H4 (cell line): ENCODE results near the gene TBC1D1. TPM values are rescaled to one million over a fixed set of nuclear protein-coding genes. Genes with fewer than 3 reads are reported as not detected.
"Not testable (repeated sequence)": the region's sequence is repeated elsewhere in the genome, so short reads cannot be mapped to it uniquely, and the experiment has no call there.

Source experiments
- DNase-seq: peaks from one replicate; pipeline ENCODE4 v3.0.0-alpha.2; 2015; ENCODE audit warnings: low spot score
- total RNA-seq: library from RNA; depleted of rRNA; stranded (reverse); fragments of >200 nt; shearing (Covaris generic); gene quantifications from 2 replicates; pipeline ENCODE4 v1.2.3, GENCODE V29; 2014

TBC1D1 gene
- total RNA-seq, 1 experiment from 2014 or later: 110 TPM

DNA sequence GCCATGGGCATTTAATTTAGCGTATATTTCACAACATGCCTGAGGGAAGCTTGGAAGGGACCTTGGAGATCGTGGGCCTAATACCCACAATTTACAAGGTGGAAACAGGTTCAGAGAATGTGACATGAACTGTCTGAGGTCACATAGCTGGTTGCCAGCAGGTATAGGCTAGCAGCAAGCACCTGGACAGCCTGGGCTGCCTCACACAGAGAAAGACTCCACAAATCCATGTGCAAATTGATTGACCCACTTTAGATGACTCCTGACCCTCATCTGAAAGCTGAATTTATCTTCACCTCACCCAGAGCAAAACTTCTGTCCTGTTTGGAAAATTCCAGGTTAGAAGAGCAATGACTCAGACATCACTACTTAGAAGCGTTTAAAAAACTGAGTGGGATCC is 75.2 kb downstream of the TBC1D1 start:
- no peak for DNase-seq

DNA sequence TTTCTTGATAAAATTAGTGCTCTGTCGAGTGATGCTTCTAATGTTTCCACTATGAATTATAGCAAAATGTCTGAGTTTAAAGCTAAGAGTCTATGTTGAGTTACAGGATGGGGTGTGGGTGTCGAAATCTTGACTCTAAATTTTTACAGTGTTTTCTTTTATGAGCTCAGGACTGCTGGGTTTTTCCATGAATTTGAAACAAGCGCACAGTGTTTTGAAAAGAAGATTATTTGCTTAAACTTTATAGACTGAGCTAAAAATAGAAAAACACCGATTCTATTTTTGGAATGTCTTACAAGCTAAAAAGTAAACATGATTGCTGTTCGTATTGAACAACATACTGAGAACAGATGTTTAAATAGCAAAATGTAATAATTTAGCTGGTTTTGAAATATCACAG is 76.9 kb downstream of the TBC1D1 start:
- DNase-seq: no peak

DNA sequence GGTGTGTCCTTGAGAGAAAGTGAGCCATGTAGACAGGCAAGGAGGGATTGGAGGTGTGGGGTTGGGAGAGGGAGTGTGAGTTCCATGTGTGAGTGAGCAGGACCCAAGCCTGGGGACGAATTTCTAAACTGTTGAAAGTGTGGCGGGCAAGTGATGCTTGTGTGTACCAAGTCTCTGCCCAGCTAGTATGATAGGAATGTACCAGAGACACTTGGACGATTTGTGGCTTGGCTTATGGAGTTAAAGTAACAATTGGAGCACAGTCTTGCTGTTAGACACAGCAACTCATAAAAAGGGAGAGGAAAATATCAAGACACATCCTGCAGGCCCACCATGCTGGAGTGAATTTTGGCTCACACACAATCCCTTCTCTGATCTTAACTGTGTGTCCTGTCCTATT is 77.9 kb downstream of the TBC1D1 start:
- DNase-seq: no peak

DNA sequence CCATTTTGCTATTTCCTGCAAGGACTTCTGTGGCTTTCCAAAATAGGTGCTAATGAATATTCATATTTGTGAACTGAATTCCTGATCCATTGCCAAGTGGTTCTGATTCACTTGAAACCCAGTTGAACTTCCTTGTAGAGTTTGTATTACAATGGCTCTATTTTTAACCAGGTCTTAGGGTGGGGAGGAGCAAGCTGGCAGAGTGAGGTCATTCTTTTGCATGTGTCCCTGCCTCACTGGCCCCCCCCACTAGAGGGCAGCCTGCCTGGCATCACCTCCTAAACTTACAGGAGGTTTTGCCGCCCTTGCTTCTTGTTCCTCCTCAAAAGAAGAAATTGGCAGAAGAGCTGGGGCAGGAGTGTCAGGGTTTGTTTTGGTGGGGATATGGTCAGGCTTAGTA is 79.8 kb downstream of the TBC1D1 start:
- peak; percentile 77 for DNase-seq

DNA sequence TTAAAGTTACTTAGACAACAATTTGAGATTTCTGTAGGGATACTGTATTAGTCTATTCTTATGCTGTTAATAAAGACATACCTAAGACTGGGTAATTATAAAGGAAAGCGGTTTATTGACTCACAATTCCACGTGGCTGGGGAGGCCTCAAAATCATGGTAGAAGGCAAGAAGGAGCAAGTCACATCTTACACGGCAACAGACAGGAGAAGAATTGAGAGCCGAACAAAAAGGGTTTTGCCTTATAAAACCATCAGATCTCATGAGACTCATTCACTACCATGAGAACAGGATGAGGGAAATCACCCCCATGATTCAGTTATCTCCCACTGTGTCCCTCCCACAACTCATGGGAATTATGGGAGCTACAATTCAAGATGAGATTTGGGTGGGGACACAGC is 80.3 kb downstream of the TBC1D1 start:
- no peak for DNase-seq

DNA sequence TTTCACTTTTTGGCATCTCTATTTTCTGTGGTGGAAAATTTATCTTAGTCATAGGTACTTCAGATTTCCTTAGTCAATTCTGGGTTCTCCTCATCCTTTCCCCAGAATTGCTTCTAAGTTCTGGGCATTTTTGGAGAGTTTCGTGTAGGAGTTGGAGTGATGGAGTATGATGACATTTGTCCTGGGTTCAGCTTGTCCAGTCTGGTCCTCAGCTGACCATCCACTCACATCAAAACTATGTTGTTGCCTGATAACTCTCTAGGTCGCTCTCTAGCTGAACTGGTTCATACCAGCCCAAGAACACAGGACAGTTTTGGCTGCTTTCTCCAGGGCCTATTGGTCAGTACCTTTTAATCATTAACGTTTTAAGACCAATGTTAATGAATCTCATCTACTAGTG is 82.6 kb downstream of the TBC1D1 start:
- no peak for DNase-seq

DNA sequence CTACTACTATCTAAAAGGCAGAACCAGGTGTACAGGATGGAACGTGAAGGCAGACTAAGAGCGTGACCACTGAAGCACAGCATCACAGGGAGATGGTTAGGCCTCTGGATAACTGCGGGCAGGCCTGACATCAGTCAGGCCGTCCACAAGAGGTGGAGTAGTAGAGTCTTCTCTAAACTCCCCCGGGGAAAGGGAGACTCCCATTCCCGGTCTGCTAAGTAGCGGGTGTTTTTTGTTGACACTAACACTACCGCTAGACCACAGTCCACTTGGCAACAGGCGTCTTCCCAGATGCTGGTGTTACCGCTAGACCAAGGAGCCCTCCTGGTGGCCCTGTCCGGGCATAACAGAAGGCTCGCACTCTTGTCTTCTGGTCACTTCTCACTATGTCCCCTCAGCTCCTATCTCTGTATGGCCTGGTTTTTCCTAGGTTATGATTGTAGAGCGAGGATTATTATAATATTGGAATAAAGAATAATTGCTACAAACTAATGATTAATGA is 84.5 kb downstream of the TBC1D1 start:
- DNase-seq: not testable (repeated sequence)

DNA sequence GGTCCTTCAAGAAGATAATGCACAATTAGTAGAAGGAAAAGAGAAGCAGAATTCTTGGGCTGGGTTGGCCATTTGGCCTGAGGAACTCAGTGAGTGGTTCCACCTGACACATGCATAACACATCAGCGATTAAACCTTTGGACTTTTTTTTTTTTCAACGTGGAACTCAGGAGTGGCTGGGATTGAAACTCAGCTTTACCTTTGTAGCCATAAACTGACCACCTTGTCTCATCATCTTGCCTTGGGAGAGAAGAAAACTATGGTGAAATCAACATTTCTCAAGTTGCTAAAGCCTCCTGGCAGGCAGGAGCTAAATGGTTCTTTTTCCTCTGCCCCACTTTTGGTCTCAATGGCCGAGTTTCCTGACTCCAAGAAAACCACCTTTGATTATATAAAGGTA is 85.6 kb downstream of the TBC1D1 start:
- no peak for DNase-seq

DNA sequence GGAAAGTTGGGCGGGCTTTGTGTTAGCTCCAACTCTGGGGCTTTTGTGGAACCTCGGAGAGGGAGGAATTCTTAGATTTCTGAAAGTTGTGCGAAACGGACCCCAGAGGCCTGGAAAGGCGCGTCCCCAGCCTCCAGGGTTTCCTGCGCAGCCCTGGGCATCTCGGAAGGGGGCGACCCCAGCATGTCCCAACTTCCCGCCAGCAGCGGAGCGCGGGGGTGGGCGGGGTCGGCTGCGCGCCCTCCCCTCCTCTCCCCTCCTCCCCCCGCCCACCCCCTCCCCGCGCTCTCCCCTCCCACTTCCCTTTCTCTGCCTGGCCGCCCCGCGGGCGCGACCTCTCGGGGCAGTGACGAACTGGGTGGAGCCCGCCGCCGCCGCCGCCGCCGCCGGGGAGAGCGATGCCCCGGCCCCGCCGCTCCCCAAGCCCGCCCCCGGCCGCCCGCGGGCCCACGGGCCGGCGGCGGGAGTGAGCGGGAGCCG is 86.1 kb downstream of the TBC1D1 start:
- DNase-seq: peak; percentile 66

DNA sequence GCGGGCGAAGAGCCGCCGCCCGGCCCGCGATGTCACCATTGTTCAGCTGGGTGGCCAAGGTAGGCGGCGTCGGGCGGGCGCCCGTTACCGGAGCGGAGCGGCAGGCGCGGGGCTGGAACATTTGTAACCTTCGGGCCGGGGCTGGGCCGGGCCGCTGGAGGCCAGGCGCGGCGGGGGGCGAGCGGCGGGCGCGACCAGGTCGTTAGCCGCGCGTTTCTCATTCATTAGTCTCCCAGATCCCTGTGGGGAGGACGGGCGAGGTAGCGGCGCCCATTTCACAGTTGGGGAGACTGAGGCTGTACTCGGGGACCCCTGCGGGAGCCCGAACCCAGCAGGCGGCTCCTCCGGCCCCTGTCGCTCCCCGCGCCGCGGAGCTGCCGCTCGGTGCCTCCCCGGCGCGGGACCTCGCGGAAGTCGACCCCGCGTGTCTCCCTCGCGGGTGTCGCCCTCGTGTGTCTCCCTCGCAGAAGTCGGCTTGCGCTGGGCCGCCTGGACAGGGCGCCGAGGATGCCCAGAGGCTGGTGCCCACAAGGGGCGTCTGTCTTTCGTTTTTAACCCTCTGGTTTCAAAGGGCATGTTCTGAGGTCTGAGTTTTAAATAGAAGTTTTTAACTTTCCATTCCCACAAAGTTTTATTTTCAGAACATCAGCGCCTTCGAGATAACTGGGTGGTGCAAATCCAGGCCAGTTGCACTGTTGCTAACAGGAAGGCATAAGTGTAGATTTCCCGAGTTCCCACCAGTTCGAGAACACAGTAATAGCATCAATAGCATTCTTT is 86.8 kb downstream of the TBC1D1 start:
- DNase-seq: peak; percentile 68

DNA sequence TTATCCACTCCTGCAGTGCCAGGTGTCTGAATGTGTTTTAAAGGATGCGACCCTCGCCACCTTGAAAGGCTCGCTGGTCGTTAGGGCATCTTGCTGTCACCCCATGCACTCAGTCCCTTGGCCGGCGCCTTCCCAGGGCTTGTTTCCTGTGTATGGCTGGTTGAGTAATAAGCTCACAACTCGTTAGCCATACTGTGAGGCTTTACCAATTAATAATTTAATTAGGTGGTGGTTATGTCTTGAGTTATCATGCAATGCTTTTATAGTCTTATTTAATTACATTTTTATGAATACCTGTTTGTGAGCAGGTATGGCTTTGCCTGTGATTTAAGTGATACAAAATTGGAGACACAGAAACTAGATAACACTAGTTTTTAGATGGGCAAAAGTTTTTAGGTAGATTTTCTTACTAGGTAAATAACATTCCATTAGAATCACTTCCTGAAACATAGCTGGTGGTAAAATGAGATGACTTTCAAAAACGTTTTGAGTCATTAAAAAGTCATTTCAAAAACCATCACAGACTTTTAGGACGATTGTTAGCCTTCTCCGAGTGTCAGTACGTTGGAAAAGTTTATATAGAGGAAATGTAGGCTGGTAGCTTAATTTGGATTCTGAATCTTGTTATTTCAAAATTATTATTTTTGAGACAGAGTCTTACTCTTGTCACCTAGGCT is 87.5 kb downstream of the TBC1D1 start:
- no peak for DNase-seq

DNA sequence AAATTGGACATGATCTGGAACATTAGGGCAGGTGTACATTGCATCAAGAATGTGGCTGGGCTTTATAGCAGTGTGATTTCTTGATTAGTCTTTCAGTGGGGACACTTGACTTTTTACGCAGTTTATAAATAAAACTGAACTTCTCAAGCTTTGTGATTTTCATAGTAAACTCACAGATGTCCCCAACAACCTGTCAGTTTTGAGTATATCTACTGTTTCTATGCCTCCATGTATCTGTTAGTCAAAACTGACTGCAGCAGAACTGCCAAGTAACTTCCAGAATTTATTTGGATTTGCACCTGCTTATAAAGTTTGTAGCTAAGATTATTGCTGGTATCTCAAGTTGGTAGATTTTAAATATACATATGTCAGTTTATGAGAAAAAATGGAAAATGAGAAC is 89.4 kb downstream of the TBC1D1 start:
- DNase-seq: no peak

DNA sequence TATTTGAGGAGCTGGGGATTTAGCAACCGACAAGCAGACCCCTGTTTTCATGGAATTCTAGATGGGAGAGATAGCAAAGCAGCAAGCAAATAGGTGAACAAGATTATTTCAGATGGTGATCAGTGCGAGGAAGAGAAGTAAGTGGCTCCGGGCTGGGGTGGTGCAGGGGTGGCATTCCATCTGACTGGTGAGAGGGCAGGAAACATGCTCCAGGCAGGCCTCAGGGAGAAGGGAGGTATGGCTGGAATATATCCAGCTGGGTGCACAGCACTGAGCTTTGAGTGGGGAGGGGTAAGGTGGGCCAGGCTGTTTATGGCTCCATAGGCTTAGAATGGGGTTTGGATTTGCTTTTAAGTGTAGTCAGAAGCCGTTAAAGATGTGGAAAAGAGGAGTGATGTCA is 90.5 kb downstream of the TBC1D1 start:
- no peak for DNase-seq

DNA sequence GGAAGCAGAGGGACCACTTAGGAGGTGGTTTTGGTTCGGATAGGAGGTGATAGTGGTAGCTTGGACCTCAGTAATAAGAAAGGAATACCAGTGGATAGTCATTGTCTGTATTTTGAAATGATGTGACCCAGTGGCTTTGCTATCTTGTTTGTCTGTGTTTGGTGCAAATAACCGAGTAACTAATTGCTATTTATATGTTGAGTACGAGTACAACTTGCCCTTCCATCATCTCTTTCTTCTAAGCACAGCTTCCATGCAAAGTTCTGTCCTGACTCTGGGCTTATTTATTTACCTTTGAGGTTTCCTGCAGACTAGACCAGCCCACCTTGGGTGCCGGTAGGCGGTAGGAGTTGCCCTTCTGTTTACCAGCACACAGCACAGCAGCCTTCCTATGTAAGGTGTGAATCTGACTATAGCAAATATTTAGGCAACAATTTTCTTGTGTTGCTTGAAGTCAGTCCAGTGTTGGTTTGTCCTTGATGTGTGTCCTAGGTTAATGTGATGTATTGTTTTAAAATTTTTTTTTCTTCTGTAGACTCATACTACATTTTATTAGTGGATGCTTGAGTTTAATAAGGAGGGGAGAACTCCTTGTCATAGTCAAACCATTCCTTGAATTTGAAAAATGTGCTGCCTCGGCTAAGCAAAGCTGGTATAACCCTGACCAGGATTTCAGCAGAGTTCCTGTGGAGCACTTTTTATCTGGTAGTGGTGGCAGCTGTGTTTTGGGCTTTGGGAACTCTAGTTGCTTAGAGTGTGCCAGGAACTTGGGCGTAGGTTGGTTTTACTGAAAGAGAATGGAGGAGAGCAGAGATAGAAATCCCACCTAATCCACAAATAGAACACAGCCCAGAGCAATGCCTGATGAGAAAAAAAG is 91.2 kb downstream of the TBC1D1 start:
- DNase-seq: no peak

DNA sequence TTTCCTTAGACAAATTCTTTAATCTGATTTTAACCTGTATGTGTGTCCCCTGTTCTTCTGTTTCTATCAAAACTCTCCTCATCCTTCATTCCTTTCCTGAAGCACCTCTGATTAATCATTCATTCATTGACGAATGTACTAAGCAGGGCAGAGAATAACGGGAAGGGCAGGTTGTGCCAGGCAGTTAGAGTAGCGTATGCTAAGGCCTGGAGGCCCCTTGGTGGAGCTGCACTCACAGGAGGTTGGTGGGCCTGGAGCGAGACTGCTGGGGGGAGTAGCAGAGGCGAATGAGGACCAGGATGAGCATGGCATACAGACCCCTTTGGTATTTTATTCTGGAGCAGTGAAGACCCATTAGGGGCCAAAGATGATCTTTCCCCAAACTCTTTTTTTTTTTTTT is 91.9 kb downstream of the TBC1D1 start:
- no peak for DNase-seq

DNA sequence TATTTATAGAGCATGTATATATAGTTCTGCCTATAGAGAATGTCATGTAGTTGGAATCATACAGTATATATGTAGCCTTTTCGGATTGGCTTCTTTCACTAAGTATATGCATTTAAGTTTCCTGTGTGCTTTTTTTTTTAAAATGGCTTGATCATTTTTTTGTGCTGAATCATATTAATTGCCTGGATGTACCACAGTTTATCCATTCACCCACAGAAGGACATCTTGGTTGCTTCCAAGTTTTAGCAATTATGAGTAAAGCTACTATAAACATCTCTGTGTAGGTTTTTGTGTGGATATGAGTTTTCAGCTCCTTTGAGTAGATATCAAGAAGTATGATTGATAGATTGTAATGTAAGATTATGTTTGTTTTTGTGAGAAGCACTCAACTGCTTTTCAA is 93.1 kb downstream of the TBC1D1 start:
- DNase-seq: no peak

DNA sequence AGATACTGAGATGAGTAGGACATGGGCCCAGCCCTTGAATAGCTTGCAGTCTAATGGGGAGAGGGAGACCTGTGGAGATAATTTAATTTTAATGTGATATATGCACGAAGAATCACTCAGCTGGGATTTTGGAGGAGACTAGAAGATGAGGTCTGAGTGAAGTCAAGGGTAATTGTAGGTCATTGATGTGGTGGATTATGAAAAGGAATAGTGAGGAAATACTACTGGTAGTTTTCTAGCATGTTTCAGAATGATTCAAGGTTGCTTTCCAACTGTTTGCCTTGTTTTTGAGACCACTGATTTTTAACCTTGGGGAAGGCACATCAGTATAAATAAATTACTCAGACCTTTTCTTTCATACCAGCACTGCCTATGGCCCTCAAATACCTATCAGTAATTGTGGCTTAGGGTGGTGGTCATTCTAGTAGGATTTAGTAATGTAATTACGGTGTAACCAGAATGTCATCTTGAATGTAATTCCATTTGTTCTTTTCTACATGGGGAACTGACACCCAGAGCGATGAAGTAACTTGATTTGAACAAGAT is 94.9 kb downstream of the TBC1D1 start:
- DNase-seq: no peak

DNA sequence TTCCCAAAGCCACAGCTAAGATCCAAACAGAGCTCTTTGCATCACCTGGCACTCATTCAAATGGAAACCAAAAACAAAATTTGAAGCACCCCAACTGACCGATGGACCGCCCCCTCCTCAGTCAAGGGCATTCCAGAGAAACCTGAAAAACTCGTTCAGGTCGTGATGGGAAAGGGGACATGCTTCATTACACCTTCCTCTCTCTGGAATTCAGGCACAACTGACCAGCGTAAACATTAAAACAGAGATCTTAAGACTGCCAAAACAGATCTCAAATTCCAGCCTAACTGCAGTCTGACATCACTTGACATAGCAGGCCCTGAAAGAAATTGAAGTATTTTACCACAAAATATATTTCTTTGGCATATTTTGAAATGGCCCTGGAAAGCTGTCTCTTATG is 97.8 kb downstream of the TBC1D1 start:
- DNase-seq: no peak

DNA sequence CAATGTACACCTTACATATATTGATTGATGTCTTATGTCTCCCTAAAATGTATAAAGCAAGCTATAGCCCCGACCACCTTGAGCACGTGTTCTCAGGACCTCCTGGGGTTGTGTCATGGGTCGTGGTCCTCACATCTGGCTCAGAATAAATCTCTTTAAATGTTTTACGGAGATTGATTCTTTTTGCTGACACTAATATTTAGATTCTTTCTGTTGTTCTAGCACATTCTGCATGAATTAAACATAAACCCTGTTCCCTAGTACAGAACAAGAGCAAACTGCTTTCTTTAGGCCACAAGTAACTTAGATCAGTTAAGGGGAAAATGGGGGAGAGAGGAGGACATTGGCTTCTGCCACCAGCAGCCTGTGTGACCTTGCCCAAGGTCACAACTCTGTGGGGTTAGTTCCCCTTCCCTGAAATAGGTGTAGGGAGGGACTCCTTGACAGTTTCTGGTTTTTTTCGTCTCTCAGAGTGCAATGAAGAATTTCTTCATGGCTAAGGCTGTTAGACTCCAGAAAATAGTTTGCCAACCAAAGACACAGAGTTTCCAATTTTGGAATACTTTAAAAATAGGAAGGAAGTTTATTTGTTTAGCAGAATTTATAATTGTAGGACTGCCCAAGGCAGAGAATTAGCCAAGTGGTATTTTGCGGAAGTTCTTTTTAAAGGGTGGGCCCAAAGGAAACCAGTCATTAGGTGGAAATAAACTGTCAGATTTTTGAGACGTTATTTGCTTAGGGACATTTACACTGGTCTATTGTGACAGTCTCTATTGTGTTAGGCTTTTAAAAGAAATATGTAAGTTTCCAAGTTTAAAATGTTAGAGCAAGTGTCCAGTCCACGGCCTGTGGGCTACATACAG is 98.7 kb downstream of the TBC1D1 start:
- DNase-seq: no peak

DNA sequence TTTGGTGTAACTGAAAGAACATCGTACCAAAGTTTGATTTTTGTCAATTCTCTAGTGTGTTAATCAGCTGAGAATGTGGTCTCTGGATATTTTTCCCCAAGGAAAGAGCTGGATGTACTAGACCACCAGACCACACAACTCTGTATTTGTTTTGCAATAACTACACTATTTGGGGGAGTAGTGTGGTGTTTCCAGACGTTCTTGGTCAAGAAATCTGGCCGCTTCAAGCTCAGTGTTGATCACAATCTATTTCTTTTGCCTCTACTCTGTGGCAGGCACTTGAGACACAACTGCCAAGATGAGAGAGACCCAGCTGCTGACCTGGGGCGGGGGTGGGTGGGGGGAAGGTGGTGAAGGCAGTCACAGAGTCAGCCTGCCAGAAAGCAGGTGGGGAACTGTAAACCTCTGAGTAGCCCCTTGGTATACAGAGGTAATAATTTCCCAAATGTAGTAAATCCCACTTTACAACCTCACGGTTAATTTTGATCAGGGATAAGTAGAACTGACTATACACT is 99.9 kb downstream of the TBC1D1 start:
- DNase-seq: no peak
